Erythroblast (primary cell): ENCODE measurements around the gene ASB2.

Source experiments
- GATA1 ChIP-seq: IDR thresholded peaks from 2 replicates; pipeline ENCODE4 v1.6.1; 2011; ENCODE audit warnings: low read depth, mild to moderate bottlenecking, control low read depth, low read length, moderate library complexity
- POLR2A ChIP-seq: IDR thresholded peaks from 2 replicates; pipeline ENCODE4 v1.6.1; 2011; ENCODE audit warnings: mild to moderate bottlenecking, low read length

DNA sequence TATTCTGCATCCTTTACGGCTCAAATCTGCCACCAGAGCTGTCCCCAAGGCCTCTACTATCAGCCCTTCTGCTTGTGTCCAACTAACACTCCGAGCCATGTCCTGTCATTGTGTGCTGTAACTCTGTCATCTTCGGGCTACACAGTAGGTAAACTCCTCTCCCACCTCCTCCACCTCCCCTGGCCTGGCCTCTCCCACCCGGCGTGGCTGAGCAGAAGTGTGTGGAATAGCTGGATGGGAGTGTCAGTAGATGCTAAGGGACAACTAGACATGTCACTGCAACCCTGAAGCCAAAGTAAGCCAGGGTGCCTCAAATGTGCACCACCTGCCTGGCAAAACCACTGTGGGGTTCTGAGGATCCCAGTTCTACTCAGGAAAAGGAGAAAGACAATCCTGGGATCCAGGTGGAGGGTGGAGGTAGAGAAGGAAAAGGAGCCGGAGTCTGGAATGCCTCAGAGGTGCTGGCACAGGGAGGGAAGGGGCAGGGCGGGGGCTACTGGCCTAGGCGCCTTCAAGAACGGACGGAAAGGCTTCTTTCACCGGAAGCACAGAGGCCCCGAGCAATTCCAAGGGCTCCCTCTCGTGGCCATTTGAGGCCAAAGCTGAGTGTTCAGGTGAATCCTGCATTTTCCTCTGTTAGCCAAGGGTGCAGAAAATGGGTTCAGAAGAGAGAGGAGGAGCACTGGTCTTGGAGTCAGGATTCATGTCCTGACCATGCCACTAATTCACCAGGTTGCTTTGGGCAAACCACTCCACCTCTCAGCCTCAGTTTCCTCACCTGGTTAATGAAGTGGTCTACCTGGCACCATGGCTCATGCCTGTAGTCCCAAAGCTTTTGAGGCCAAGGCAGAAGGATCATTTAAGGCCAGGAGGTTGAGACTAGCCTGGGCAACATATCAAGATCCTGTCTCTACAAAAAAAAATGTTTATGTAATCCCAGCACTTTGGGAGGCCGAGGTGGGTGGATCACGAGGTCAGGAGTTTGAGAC, 69.7 kb downstream of the ASB2 start:
- TF ChIP-seq POLR2A (no peak), GATA1 (no peak)
